Myometrial cell (primary cell): ENCODE data around the gene MEMO1. TPM values are rescaled to one million over a fixed set of nuclear protein-coding genes. Genes with fewer than 3 reads are reported as not detected.

Source experiments
- total RNA-seq: library from RNA; depleted of rRNA; stranded (reverse); fragments of >200 nt; gene quantifications from 2 replicates; pipeline ENCODE4 v1.2.3, GENCODE V29; 2015

The MEMO1 gene
- total RNA-seq = 60.8 and 91.7 TPM in 2 replicates

GRCh38 chr2:32010670-32011484 is at the start of gene MEMO1:
Gene MEMO1, minus strand, starts transcription at chr2:32011008. Its CDS starts 761 bp downstream, at chr2:32010247.

GRCh38 chr2:32039447-32040219 is 28.8 kb upstream of the MEMO1 start, which contains the start of gene DPY30:
Gene DPY30, minus strand, starts transcription at chr2:32039805. Its CDS starts 349 bp downstream, at chr2:32039456.

Other genes with a start within 250 kb of the MEMO1 start
- gene DPY30, start 28.8 kb upstream of the MEMO1 start, total RNA-seq = 122 and 129 TPM in 2 replicates
- 15.9 and 19.3 TPM in 2 replicates for gene SPAST, start 52.5 kb upstream of the MEMO1 start, total RNA-seq
- gene SLC30A6, start 154.9 kb upstream of the MEMO1 start, total RNA-seq = 17.0 and 17.2 TPM in 2 replicates